HG02798 (cell line): Measurements from ENCODE around the gene AK4.

Experiments used
- ATAC-seq: cut with Tn5 transposase; IDR thresholded peaks from one replicate; pipeline ENCODE4 v1.9.1; 2021; ENCODE audit warnings: mild to moderate bottlenecking; ENCODE audit not compliant: unreplicated experiment, poor library complexity

The AK4 gene

DNA sequence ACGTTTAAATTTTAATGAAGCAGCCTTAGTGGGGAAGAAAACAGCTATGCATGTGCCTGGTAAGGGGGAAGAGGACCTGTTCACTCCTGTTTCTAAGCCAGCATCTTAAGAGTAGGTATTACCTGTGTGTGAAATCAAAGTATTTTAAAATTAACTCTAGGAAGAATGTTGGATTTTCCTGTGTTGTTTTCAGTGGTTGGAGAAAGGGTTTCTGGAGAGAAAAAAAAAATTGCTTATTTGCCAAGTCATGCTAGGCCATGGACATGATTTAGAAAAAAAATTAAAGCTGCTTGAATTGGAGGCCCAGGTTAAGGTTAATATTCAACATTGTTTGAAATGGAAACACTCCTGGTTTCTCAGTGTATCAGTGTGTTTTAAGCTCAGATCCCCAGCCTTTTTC is 118.5 kb downstream of the AK4 start:
- no peak for ATAC-seq

DNA sequence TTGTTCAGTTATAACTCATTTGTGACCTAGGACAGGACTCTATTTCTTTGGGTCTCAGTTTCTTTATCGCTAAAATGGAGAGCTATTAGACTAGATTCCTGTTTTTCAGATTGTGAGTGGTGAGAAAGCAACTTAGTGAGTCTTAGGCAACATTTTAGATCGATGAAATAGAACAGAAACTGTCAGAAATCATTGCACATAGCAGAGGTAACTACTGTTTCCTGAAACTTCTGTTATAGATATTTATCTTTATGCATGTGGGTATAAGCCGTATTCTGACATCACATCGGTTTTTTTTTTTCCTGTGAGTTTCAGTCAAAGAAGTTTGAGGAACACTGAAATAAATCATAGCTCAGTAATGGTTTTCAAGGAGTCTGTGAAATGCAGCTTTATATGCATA is 119.3 kb downstream of the AK4 start:
- ATAC-seq: no peak

DNA sequence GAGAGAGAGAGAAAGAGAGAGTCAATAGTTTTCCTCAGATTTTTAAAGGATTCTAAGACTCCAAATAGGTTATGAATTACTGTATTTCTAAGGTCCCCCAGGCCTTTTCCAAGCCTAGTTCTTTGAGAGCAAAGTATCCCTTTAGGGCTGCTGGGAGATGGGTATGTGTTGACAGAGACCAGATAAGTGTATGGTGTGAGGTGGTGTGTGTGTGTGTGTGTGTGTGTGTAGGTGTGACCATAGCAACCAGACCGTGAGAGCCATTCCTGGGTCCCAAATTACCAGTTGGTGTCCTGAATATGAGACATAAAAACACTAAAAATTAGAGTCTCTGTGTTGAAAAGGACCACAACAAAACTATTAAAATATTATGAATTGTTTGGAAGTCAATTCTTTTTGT is 119.7 kb downstream of the AK4 start:
- no peak for ATAC-seq

DNA sequence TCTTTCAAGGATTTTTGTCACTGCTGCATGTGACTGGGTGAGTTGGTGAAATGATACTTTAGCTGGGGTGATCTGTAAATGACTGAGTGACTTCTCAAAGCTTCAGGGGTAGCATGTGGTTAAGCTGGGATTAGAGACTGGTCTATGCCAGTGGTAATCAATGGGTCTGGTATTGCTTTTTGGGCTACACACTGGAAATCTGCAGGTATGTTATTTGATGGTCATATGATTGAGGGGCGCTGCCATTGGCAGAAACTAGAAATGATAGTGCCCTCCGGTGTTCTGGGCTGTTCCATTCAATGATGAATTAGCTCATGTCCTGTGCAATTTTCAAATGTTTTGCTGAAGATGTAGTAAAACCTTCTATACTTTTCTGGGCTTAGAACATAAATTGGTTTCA is 121.6 kb downstream of the AK4 start:
- ATAC-seq: no peak

DNA sequence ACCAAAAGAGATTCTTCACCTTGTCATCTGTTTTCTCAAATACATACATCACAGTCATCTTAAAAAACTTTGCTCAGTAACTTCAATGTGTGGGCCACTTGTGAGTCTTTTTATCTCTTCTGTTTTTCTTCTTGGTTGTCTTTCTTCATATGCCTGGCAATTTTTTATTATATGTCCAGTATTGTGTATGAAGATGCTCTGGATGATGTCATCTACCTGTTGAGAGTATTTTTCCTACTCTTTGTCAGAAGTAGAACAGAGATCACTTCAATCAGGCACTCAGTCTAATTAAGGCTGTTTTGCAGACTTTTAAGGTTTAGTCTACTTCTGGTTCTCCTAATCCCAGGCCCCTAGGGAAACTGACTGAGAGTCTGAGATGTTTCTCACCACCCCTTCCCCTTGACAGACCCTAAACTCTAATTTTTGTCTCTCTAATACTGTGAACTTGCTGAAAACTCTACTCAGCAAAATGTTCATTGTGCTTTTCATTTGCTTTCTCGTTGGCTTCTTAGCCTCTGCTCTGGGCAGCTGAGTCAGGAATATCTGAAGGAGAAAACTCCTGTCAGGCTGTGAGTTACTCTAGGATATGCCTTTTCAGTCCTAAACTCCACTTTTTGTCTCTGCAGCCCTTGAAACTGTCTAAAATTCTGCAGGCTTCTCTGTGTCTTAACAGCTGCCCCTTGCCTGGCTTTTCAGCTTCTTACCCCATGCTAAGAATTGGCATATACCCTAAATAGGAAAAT is 128.4 kb downstream of the AK4 start:
- no peak for ATAC-seq

DNA sequence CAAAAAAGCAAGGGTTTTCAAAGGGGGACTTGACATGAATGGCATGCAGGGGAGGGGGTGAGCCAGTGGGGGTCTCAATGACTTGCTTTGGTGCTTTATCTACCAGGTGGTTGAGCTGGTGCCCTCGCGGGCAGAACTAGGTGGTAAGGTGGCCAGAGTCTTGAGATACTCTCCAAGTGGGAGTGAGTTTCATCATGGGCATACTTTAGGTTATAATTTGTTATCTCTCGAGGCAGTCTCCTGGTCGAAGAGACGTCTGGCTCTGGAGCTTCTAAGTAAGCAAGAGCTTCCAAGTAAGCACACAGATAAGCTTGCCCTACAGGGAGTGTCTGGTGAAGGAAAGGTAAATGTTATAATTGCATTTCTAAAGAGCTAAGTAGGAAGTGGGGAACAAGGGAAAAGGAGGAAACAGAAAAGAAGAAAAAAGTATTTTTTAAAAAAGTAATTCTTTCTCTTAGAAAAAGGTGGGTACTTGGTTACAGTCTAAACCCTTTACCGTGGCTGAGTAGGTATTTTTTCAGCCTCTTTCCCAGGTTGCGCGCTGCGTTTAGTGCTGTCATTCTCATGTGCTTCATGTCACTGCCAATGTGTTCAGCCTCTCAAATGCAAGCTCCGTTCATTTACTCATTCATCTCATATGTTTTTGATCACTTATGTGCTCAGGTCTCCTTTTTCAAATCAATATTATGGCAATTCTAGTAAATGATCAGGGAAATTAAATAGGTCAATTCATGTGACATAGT is 129.8 kb downstream of the AK4 start:
- no peak for ATAC-seq

DNA sequence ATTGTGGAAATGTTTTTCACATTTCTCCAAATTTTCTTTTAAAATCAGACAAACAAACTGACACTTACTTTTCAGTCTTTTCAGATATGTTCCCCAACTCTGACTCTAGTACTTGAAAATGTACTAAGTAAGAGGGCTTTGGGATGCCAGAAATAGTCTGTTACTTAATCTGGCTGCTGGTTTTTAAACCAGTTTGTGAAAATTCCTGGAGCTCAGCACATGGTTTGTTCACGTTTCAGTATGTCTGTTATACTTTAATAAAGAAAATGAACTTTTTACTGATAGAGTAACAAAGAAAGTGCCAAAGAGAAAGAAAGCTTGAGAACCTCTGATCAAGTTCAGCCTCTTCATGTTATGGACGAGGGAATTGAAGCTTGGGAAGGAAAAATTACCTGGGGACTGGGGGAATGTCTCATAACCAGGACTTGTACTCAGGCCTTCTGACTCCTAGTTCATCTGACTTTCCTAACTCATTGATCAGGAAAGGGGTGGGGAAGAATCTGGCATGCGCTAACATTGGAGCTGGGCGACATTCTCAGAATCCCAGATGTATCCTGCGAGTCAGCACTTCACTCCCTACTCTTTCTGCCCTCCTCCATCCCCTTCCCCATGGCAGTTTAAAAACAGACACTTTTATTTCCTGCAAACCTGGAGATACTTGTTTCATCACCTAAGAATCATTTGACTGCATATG is 130.5 kb downstream of the AK4 start:
- no peak for ATAC-seq

DNA sequence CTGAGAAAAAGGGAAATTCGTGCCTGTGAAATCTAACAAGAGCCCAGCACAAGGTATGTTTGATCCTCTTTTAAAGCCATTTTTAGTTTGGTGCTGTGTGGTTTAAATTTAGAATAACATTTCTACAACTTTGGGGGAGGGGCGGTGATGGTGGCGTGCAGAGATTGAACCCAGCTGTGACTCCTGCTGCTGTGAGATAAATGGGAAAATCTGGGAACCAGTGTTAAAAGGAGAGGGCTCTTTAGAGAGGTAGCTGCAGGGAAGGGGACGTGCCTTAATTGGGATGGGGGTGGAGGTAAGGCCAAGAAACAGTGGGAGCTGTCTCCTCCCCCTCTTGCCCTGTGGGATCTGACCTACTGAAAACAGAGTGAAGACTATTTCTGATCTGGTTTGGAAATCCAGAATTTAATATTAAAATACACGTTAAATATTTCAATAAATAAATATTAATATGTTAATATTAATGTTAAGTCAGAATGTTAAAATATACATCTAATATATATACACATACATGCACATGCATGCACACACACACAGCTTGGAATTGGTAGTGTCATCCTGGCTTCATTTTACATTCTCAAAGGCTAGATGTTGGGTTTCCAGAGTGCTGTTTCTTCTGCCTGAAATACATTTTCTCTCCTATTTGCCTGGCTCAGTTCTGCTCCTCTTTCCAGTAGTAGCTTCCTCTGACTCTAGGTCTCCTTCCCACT is 131.2 kb downstream of the AK4 start:
- ATAC-seq: no peak
